Measurements from ENCODE around the gene ATXN1.
"Not testable (repeated sequence)": the region's sequence is repeated elsewhere in the genome, so short reads cannot be mapped to it uniquely, and the experiment has no call there.

The ATXN1 gene

DNA sequence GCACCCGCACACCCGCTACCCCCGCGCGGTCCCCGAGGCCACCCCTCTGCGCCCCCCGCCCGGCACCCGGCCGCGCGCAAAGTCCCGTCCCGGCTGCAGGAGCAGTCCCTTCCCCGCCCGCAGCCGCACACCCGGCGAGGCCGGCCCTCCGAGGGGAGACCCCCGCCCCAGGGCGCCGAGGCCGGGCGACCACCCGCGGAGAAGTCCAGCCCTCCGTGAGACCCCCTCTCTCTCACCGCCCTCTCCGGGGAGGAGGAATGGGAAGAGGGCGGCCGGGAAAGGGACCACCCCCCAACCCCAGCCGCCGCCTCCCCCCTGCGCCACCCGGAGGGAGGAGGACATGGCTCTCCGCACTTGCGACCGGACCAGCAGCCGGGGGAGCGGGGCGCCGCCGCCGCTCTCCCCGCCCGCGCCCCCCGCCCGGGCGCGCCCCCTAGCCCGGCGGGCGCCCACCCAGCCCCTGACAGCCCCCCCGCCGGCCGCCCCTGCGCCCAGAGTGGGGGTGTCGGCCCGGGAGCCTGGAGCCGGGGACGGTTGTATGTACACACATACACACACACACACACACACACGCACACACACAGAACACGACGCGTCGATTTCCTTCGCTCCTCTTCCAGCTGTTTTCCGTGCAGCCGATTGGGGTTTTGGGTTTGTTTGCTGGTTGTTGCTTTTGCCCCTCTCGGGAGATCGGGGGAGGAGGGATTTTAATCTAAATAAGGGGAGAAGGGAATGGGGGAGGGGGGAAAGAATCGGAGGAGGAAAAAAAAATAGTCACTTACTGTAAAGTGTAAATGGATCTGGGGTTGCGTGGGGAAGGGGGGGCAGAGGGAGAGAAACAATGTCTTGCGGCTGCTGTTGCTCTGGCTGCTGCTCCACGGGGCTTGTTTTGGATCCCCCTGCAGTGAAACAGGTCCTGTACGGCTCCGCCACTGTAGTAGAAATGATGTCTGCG, at the start of gene ATXN1:
Gene ATXN1 (minus strand): TSS at position 945 of the 955 bp plus-strand sequence.
- no peak for DNase-seq (ENCODE audit: low read depth in 2 of 2)

- DNase-seq (ENCODE audit: low read depth in 2 of 2) = no peak
Measured at GRCh38 chr6:16810411-16810810, 49.2 kb upstream of the ATXN1 start.

DNA sequence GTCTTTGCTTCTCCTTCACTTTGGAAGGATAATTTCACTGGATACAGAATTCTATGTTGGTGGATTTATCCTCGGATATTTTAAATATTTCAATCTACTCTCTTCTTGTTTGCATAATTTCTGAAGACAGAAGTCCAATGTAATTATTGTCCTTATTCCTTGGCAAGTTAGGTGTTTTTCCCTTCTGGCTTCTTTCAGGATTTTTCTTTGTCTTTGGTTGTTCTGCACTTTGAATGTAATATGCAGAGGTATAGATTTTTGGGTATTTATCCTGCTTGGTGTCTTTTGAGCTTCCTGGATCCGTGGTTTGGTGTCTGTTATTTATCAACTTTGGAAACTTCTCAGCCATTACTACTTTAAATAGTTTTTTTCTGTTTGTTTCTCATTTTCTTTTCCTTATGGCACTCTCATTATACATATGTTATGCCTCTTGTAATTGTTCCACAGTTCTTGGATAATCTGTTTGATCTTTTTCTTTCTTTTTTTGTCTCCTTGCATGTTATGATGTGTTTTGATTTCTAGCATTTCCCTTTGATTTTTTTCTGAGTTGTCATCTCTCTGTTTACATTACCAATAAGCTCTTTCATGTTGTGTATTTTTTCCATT, 48.6 kb upstream of the ATXN1 start:
- no peak for DNase-seq (ENCODE audit: low read depth in 2 of 2)

DNA sequence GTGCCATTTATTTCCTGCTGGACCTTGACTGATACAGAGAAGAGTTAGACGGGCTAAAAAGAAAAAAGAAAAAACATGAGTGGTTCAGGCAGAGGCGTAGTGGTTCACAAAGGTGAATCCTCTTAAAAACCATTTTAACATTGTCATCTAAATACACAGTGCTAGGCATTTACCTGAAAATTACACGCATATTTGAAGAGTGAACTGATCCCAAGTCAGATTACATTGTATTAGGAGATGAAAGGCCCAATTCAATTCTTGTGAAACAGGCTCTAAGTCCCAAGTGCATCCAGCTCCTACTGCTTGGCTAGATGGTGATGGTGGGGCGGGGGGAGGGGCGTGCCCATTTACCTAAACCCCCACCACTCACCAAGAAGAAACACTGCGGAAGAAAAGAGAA, 46.7 kb upstream of the ATXN1 start:
- no peak for DNase-seq (ENCODE audit: low read depth in 2 of 2)

DNA sequence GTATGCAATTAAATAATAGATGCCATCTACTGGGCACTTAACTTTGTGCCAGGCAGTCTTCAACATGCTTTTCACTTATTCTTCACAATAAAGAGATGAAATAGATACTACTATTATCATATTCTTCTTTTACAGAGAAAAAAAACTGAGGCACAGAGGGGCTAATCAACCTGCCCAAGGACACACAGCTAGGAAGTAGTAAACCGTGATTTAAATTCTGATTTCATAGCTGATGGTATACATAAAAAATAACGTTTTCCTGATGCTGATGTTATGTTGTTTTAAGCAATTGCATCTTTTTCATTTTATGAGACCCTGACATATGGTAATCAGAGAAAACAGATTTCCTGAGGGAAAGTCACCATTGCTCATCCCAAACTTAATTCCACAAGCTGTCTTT, 45.1 kb upstream of the ATXN1 start:
- DNase-seq (ENCODE audit: low read depth in 2 of 2) = no peak

DNA sequence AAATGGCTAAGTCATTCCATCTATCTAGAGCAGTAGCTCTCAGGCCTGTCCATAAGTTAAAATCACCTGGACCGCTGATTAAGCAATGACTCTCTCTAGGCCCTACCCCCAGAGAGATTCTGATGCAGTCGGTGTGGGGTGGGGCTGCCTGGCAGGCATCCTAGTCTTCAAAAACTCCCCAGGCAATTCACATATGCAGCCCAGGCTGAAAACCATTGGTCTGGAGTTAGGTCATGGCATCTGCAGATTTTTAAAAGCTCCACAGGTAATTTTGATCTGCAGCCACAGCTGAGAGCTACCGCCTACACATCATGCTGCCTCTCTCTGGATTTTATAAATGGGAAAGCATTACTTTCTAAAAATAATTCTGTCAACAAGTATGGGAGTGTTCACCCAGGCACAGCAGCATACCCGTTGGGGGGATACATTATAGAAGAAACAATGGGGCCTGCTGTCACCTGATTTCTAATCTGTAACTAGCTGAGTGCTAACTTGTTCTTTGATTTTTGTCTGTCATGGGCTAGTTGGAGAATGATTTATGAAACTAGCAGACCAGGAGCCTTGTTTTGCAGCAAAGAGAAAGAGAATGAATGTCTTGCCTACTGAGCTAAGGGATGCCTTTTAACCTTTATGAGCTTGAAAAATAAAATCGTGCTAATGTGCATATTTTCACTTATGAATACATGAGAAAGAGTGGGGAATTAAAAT, 44.1 kb upstream of the ATXN1 start:
- no peak for DNase-seq (ENCODE audit: low read depth in 2 of 2)

- no peak for DNase-seq (ENCODE audit: low read depth in 2 of 2)
Measured at GRCh38 chr6:16804546-16805242, 43.4 kb upstream of the ATXN1 start.

DNA sequence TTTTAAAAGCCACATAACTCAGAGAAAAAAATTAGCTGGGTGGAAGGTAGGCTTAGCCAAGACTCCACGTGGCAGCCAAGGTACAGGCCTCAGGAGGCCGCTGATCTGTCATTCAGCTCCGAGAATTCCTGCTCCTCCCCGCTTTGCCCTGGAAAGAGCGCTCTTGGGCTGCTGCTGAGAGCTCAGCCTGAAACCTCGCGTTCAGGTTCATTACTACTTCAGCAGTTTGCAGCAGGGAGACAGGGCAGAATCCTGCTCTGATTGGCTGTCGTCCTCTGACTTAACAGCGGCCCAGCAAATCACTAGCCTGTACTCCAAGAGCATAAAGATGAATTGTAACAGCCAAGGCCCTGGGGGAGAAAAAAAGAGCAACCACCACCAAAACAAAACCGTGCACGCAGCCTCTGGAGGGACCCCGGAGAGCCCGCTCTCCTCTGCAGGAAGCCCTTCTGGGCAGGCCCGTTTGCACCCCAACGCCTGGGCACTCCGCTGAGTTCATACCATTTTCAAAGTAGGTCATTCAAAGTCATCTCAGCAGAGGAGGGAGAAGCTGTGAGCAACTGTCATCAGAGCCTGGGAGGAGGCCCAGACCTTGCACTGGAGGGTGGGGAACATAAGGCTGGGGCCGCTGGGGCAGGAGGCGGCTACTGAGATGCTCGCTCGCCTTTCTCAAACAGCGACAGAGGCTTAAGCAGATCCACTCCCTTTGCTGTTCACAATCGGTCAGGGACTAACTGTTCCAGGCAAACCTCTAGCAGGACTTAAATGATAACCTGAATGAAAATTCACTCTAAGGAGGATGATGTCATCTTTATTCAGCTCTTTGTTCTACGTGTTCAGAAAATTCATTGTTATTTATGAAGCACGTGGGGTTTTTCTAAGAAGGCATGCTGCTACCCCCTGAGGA, 42.3 kb upstream of the ATXN1 start:
- DNase-seq (ENCODE audit: low read depth in 2 of 2) = no peak

DNA sequence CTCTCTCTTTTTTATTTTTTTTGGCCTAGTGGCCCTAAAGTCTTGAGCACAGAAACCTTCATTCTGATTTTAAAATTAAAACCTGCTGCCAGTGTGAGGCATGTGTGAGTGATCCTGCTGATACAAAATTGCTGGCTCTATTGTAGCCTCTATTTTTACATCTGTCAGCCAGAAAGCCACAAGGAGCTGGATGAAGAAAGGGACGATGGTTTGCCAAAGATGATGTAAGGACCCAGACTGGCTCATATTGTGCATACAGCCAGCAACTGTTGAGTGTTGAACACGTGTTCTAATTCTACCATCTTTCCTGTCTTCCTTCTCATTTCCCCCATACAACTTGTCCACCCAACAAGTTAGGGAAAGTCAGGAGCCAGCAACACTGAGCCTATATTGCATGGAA, 40.8 kb upstream of the ATXN1 start:
- peak; percentile 92 to 93 for DNase-seq (ENCODE audit: low read depth in 2 of 2)

DNA sequence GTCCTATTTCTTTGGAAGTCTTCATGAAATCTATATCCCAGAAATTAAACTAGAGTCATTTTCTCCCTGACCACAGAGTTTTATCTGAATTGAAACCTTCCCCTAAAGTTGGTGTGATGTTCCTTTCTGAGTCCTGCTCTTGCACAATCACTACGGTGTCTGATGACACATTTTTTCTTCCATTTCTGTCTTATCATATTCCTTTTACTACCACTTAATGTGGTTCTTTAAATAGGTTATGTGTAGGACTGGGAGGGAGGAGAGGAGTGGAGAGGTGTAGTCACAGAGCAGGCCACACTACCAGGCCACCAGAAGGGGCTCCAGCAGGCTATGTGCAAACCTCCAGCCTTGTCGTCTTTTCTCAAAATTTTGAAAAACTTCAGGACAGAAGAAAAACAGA, 39.7 kb upstream of the ATXN1 start:
- no peak for DNase-seq (ENCODE audit: low read depth in 2 of 2)

- DNase-seq (ENCODE audit: low read depth in 2 of 2) = no peak
Measured at GRCh38 chr6:16800341-16800740, 39.1 kb upstream of the ATXN1 start.

DNA sequence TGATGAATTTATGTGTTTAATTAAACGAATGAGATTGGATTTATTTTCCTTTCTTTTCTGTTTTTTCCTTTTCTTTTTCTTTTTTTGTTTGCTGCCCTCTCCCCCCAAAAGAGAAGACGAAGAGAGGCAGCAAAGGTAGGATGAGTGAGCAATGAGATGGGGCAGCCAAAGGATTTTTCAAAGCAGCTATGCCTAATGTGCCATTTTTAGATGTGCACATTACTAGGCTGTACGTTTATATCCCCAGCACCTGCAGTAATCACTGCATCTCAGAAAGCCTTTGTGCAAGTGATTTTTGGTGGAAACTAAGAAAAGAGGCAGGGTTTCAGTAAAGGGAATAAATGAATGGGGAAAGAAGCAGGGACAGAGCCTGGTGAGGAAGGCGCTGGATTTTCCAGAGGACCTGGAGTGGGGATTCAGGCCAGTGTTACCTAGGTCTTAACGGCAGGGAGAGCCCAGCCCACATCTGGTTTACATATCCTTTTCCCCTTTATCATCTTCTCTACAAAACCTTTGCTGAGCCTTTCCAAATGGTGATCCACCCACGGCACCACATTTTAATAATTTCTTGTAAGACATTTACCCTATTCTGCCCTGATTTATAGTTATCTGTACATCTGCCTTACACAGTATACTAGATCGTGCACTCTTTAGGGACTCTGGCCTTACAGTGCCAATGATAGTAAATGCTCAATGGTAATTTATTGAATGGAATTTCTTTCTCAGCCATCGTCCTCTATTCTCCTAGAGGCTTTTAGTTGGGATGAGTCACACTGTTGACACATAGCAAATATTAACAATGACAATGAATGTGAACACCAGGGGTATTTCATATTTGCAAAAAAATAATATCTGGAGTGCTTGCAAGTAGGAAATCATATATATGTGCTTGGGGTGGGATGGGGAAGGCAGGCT, 38.3 kb upstream of the ATXN1 start:
- no peak for DNase-seq (ENCODE audit: low read depth in 2 of 2)

DNA sequence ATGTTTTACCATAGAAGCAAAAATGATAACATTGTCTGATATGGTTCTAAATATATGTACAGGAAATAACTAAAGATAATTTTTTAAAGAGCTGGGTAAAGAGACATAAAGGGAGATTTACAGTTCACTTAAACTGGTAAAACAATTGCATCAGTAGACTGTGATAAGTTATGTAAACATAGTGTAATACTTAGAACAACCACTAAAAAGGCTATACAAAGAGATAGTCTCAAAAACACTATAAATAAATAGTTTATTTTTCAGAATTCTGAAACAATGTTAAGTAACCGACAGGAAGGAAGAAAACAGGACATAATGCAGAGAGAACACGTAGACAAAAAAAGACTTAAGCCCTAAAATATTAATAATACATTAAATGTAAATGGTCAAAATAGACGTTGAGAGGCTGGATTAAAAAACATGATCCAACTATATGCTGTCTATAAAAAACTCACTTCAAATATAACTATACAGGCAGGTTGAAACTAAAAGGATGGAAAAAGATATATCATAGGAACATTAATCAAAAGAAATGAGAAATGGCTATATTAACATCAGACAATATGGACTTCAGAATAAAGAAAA, 32.7 kb upstream of the ATXN1 start:
- no peak for DNase-seq (ENCODE audit: low read depth in 2 of 2)

DNA sequence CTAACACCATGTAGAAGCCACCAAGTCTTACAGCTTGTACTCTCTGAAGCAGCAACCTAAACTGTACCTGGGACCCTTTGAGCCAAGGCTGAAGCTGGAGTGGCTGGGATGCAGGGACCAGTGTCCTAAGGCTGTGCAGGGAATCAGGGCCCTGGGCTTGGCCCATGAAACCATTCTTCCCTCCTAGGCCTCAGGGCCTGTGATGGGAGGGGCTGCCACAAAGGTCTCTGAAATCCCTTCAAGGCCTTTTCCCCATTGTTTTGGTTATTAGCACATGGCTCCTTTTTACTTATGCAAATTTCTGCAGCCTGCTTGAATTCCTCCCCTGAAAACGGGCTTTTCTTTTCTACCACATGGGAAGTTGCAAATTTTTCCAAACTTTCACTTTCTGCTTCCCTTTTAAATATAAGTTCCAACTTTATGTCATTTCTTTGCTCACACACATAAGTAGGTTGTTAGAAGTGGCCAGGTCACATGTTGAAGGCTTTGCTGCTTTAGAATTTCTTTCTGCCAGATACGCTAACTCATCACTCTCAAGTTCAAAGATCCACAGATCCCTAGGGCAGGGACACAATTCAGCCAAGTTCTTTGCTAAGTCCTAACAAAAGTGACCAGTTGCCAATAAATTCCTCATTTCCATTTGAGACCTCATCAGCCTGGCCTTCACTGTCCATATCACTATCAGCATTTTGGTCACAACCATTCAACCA, 28.2 kb upstream of the ATXN1 start:
- DNase-seq (ENCODE audit: low read depth in 2 of 2) = no peak

DNA sequence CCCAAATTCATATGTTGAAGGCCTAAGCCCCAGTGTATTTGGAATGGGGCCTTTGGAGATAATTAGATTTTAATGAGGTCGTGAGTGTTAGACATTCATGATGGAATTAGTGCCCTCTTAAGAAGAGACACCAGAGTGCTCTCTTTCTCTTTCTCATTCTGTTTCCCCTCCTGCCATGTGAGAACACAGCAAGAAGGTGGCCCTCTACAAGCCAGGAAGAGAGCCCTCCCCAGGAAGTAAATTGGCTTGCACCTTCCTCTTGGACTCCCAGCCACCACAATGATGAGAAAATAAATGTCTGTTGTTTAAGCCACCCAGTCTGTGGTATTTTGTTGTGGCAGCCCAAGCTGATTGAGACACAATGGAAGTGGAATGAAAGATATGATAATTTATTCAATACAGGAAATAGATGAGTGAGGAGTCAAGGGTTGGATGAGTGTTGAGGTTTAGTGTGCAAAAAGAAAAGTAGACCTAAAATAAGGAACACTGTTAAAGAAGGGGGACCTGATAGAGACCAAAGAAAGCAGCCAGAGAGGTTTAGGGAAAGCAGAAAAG, 25.9 kb upstream of the ATXN1 start:
- DNase-seq (ENCODE audit: low read depth in 2 of 2) = no peak

GRCh38 chr6:16785496-16785895, 24.2 kb upstream of the ATXN1 start:
- DNase-seq (ENCODE audit: low read depth in 2 of 2) = no peak

- DNase-seq (ENCODE audit: low read depth in 2 of 2) = not testable (repeated sequence)
Measured at GRCh38 chr6:16784957-16785356, 23.7 kb upstream of the ATXN1 start.

DNA sequence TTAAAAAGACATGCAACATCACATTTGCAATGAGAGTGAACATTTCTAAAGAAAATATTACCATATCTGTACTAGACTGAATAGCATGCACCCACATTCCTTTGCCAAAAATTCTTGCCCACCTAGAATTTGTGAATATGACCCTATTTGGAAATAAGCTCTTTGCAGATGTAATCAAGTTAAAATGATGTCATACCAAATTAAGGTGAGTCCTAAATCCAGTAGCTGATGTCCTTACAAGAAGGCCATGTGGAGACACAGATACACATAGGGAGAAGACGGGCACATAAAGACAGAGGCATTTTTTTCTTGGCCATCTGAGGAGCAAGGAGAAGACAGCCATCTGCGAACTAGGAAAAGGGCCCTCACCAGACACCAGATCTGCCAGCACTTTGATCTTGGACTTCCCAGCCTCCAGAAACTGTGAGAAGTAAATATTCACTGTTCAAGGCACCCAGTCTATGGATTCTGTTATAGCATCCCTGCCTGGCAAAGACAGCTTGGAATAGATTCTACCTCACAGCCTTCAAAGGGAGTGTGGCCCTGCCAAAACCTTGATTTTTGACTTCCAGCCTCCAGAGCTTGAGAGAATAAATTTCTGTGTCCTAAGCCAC, 22.8 kb upstream of the ATXN1 start:
- no peak for DNase-seq (ENCODE audit: low read depth in 2 of 2)

Data from fibroblast of skin of left biceps (primary cell).